Measurements from ENCODE around the gene WIPF1.
"Not testable (repeated sequence)": the region's sequence is repeated elsewhere in the genome, so short reads cannot be mapped to it uniquely, and the experiment has no call there.

WIPF1 gene

DNA sequence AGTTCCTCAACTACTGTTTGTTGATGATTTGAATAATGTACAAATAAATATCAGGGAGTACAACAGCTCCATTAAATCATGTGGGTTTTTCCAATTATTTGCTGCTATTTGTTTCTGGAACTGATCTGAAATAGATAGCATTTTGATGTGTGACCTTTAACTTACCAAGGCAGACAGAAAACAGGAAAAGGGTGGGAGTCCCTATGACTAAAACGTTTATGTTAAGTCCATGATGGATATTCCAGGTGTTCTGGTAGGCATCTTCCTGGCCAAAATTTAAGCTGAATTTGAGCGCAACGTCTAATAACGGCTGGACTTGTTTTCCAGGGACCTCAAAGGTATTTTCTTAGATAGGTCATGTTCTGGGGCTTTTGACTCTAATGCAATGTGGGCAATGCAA lies 41.6 kb downstream of the WIPF1 start:
- TF ChIP-seq, protein P1, sequence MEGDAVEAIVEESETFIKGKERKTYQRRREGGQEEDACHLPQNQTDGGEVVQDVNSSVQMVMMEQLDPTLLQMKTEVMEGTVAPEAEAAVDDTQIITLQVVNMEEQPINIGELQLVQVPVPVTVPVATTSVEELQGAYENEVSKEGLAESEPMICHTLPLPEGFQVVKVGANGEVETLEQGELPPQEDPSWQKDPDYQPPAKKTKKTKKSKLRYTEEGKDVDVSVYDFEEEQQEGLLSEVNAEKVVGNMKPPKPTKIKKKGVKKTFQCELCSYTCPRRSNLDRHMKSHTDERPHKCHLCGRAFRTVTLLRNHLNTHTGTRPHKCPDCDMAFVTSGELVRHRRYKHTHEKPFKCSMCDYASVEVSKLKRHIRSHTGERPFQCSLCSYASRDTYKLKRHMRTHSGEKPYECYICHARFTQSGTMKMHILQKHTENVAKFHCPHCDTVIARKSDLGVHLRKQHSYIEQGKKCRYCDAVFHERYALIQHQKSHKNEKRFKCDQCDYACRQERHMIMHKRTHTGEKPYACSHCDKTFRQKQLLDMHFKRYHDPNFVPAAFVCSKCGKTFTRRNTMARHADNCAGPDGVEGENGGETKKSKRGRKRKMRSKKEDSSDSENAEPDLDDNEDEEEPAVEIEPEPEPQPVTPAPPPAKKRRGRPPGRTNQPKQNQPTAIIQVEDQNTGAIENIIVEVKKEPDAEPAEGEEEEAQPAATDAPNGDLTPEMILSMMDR (conservative IDR thresholded peaks at IDR 0.05; ENCODE audit: low read depth): no peak
- DNase-seq (ENCODE audit: low spot score): no peak
- no peak overlapping the region for H3K27ac ChIP-seq
- ChIA-PET CTCF (no interaction called here), POLR2A (ENCODE audit: low non-redundant PET) (interaction anchor here (0.6 kb wide), 1 partner anchor 141 kb away, joined by 4 read pairs; no protein-coding TSS in a partner anchor)

DNA sequence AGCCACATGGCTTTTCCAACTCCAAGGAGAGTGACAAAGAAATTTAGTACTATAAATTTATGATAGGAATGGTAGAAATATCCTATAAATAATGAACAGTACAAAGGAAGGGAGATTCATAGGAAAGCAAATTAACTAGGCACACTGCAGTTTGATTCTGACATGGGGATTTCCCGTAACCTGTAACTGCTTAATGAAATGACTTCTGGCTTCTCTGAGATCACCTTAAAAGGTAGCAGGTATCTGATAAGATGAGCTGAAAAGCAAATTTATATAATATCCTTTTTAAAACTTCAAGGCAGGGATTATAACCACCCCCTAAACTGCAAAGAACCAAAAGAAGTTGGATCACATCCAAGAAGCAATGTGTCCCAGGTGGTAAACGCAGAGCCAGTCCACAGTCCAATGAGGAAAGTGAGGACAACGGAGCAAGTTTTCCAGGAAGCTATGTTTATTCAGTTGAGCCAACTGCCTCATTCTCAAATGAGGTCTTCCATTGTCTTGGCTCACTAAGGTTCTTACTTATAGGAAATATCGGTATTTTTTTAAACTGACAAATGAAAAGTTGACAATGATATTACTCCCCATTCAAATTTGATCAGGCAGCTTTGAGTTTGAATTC lies 43.0 kb downstream of the WIPF1 start:
- ChIA-PET POLR2A (ENCODE audit: low non-redundant PET) (no interaction called here), CTCF (interaction anchor here (0.6 kb wide), 1 partner anchor 132 kb away, joined by 3 read pairs; no protein-coding TSS in a partner anchor)
- H3K27ac ChIP-seq: no peak overlapping the region
- no peak for DNase-seq (ENCODE audit: low spot score)
- TF ChIP-seq, protein P1 (conservative IDR thresholded peaks at IDR 0.05; ENCODE audit: low read depth): no peak

DNA sequence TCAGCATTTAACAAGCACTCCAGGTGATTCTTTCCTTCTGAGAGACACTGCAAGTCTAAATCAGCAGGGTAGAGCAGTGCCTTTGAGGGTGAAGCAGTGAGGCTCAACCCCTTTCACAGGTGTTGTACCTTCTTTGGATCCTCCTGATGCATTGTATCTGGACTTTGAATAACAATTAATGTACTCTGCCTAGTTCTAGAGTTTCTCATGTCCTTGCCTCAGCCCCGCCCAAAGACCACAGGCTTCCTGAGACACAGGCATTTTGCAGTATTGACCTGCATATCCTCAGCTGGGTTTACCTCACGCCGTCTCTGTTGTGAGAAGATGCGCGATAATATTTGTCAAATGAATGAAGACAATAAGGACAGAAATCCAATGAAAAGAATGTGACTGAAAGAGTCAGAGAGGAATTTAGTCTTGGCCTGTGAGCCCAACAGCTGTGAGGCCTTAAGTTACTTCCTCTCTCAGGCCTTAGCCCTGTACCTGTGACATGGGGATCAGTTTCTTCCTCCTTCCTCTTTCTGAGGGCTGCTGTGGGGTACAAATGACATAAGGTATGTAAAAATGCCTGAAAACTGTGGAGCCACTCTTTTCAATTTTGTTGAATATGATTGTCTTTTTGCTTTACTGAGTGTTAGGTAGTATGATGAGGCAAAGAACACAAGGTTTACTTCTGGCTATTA lies 43.7 kb downstream of the WIPF1 start:
- H3K27ac ChIP-seq: no peak overlapping the region
- no peak for DNase-seq (ENCODE audit: low spot score)
- TF ChIP-seq, protein P1 (conservative IDR thresholded peaks at IDR 0.05; ENCODE audit: low read depth): no peak
- POLR2A ChIA-PET (ENCODE audit: low non-redundant PET): no interaction called here
- CTCF ChIA-PET: interaction anchor here (0.6 kb wide), 1 partner anchor 133 kb away, joined by 3 read pairs; no protein-coding TSS in a partner anchor

DNA sequence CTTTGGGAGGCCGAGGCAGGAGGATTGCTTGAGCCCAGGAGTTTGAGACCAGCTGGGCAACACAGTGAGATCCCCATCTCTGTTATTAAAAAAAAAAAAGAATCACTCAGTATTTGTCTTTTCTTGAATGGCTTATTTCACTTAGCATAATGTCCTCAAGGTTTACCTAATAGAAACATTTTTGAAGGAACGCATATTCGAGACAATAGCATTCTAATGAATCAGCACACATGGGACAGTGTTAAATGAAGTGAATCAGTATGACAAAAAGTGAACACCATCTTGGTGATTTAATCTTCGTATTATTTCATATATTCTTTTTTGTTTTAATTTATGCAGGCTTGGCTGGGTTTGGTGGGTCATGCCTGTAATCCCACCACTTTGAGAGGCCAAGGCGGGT lies 44.7 kb downstream of the WIPF1 start:
- TF ChIP-seq, protein P1 (conservative IDR thresholded peaks at IDR 0.05; ENCODE audit: low read depth): no peak
- POLR2A ChIA-PET (ENCODE audit: low non-redundant PET): no interaction called here
- CTCF ChIA-PET: no interaction called here

DNA sequence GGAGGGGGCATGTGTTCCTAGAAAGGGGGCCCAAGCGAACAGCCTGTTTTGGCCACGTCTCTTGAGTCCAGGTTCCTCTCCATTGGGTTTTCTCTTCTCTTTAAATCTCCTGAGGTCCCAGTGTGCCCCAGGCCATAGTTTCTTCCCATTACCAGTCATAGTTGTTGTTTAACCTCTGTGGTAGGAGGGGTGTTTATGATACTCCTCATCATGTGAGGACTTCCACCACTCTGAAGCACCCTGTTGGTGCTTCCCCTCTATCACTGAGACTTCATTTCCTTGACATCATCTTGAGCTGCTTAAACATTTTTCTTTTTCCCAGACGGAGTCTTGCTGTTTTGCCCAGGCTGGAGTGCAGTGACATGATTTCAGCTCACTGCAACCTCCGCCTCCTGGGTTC lies 45.9 kb downstream of the WIPF1 start:
- DNase-seq (ENCODE audit: low spot score): no peak
- CTCF ChIA-PET: no interaction called here
- POLR2A ChIA-PET (ENCODE audit: low non-redundant PET): no interaction called here
- no peak overlapping the region for H3K27ac ChIP-seq
- TF ChIP-seq, protein P1 (conservative IDR thresholded peaks at IDR 0.05; ENCODE audit: low read depth): no peak

More for the DNA sequence above, 44.7 kb downstream of the WIPF1 start:
- DNase-seq (ENCODE audit: low spot score): no peak
- H3K27ac ChIP-seq: no peak overlapping the region

DNA sequence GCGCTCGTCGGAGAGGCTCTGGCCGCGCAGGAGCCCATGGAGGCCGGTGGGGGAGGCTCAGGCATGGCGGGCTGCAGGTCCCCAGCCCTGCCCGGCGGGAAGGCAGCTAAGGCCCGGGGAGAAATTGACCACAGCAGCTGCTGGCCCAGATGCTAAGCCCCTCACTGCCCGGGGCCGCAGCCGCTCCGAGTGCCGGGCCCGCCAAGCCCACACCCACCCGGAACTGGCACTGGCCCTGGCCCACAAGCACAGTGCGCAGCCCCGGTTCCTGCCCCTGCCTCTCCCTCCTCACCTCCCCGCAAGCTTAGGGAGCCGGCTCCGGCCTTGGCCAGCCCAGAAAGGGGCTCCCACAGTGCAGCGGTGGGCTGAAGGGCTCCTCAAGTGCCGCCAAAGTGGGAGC lies 49.0 kb downstream of the WIPF1 start:
- CTCF ChIA-PET: interaction anchor here (3.0 kb wide), 1 partner anchor 86 kb away, joined by 17 read pairs; no protein-coding TSS in a partner anchor
- H3K27ac ChIP-seq; DNase-seq (ENCODE audit: low spot score); POLR2A ChIA-PET (ENCODE audit: low non-redundant PET): not testable (repeated sequence)

DNA sequence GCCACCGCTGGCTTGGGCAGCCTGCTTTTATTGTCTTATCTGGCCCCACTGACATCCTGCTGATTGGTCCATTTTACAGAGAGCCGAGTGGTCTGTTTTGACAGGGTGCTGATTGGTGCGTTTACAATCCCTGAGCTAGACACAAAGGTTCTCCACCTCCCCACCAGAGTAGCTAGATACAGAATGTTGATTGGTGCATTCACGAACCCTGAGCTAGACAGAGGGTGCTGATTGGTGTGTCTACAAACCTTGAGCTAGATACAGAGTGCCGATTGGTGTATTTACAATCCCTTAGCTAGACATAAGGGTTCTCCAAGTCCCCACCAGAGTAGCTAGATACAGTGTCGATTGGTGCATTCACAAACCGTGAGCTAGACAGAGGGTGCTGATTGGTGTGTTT lies 49.6 kb downstream of the WIPF1 start:
- not testable (repeated sequence) for H3K27ac ChIP-seq

More for the DNA sequence above, 49.6 kb downstream of the WIPF1 start:
- POLR2A ChIA-PET (ENCODE audit: low non-redundant PET); DNase-seq (ENCODE audit: low spot score): not testable (repeated sequence)
- CTCF ChIA-PET: interaction anchor here (1.1 to 3.0 kb wide), 2 partner anchors 80 to 85 kb away, joined by 3 to 17 read pairs; no protein-coding TSS in a partner anchor
